Pancreas (tissue), 10 donors: ENCODE measurements around the gene CCDC180. TPM values are rescaled to one million over a fixed set of nuclear protein-coding genes. Genes with fewer than 3 reads are reported as not detected.
"Not testable (repeated sequence)": the region's sequence is repeated elsewhere in the genome, so short reads cannot be mapped to it uniquely, and the experiment has no call there.

ENCODE experiments used
- ATAC-seq, 4 donors: fragments of 200-7000 bp; cut with Tn5 transposase; one replicate each; pipeline versions ENCODE4 v1.8.0 to v1.9.1; 2020; ENCODE audit warnings: mild to moderate bottlenecking in 4 of 4, moderate library complexity in 4 of 4
- DNase-seq, 6 donors: peaks; one replicate each; pipeline ENCODE4 v3.0.0-alpha.2; 2020
- FAIRE-seq: peaks from 2 replicates; lab custom pipeline; 2012; peaks lifted over from hg19 to GRCh38; lab: Jason Lieb, UNC
- H3K27ac ChIP-seq, 4 donors: fragments of 200-600 bp; sonication (generic); 1 replicate in 3 of 4; 2 replicates in 1 of 4; pipeline versions ENCODE4 v1.5.0 to v1.8.0; 2020
- H3K27me3 ChIP-seq, 4 donors: fragments of 200-600 bp; one replicate each; pipeline ENCODE4 v1.8.0; 2021
- H3K36me3 ChIP-seq, 3 donors: fragments of 200-600 bp; sonication (generic) in 1 of 3; one replicate each; pipeline versions ENCODE4 v1.5.0 to v1.8.0; 2020 to 2021
- H3K4me1 ChIP-seq, 3 donors: fragments of 200-600 bp; one replicate each; pipeline ENCODE4 v1.8.0; 2021
- H3K4me3 ChIP-seq, 4 donors: fragments of 200-600 bp; sonication (generic) in 2 of 4; one replicate each; pipeline versions ENCODE4 v1.5.0 to v1.8.0; 2020 to 2021
- H3K9me3 ChIP-seq, 4 donors: fragments of 200-600 bp; one replicate each; pipeline ENCODE4 v1.8.0; 2021
- CTCF ChIP-seq, 4 donors: fragments of 200-600 bp; sonication (generic) in 3 of 4; IDR thresholded peaks; one replicate each; pipeline versions ENCODE4 v1.5.0 to v1.8.0; 2021; ENCODE audit warnings: antibody characterized with exemption in 4 of 4
- WGBS, 2 donors: extraction: QIAGEN DNeasy Blood & Tissue Kit; methylation state at CpG; one replicate each; pipeline ENCODE4 v1.1.7; 2013; 5-methylcytosine and 5-hydroxymethylcytosine counted together
- intact Hi-C, 3 donors: fragments of 100-400 bp; cut with DNase I; formaldehyde crosslinking; loops; one replicate each; pipeline versions ENCODE4 v1.11.1 to v1.14.2; 2022
- polyA plus RNA-seq, 2 donors: library from polyadenylated mRNA; stranded (reverse); fragments of 200-250 nt; gene quantifications; one replicate each; pipeline ENCODE4 v1.2.3, GENCODE V29; 2013
- total RNA-seq, 6 donors: library from RNA; stranded (reverse); fragmentation: NEBNext Ultra II Directional in 4 of 6; extraction: Animal tissue kit (Norgen Biotek cat#: 25700) in 4 of 6; gene quantifications; one replicate each; pipeline versions ENCODE4 v1.2.1 to v1.2.4, GENCODE V29; 2021 to 2023
- donor health status: healthy with polysubstance abuse.
- donor health status: DM: no; HTN: no; CAD: no; lungs with moderate emphysema.
- donor health status: DM: no; HTN: no; CAD: no.
- donor health status: control.
- donor health status: control.
- donor health status: Bipolar disorder and iron deficiency.
- donor health status: DM: yes; HTN: yes; CAD: no.
- donor health status: DM: no; HTN: no; CAD: no.
- donor health status: DM: no; HTN: no; CAD: no.
- donor health status: DM: yes; HTN: yes; CAD: no.

Gene CCDC180
- 1 to 10 TPM; 2.0 to 4.3 (median 3.1) TPM for total RNA-seq
- polyA plus RNA-seq = 1 to 10 TPM; 7.1 to 7.2 TPM

GRCh38 chr9:97307500-97308163, at the start of gene CCDC180:
Gene CCDC180 (plus strand): TSS chr9:97307659. CDS start chr9:97308064, 405 bp downstream.
- FAIRE-seq (no peak), DNase-seq (peak in 2 of 6 donors; percentile 27 to 55), ATAC-seq (peak; percentile 8 to 36 (median 16))
- Histone ChIP-seq H3K27ac (no peak within 1 kb of the TSS), H3K4me1 (peaks cover 0 to 2% (median 0%) of the 10 kb centered on the region in 3 donors), H3K27me3 (no peaks in the 10 kb centered on the region), H3K9me3 (no peaks in the 10 kb centered on the region), H3K36me3 (no peaks in the 10 kb centered on the region), H3K4me3 (peak within 1 kb of the TSS in 1 of 4 donors; percentile 8)
- intact Hi-C loops = no loop called here
- WGBS, 2 donors = 48 to 57% methylated on average over 42 of the region's 42 CpGs
- TF ChIP-seq CTCF (IDR thresholded peaks at IDR 0.05) = no peak

- H3K27ac ChIP-seq = peak overlapping the region in 1 of 4 donors; percentile 41
- H3K4me1 ChIP-seq, H3K9me3 ChIP-seq, H3K27me3 ChIP-seq, FAIRE-seq, H3K36me3 ChIP-seq, intact Hi-C loops, H3K4me3 ChIP-seq, DNase-seq: not testable (repeated sequence)
- 57 to 66% methylated on average over 4 of the region's 4 CpGs for WGBS, 2 donors
- peak in 3 of 4 donors; percentile 49 to 80 (median 74) for ATAC-seq
These were observed 47.5 kb upstream of the CCDC180 start for GRCh38 chr9:97259834-97260514.

GRCh38 chr9:97271292-97271691, 36.2 kb upstream of the CCDC180 start:
- H3K36me3 ChIP-seq = no peaks in the 10 kb centered on the region
- TF ChIP-seq CTCF (IDR thresholded peaks at IDR 0.05) = no peak
- H3K27me3 ChIP-seq = no peaks in the 10 kb centered on the region
- no peak for DNase-seq
- ATAC-seq = no peak
- no peak overlapping the region for H3K4me3 ChIP-seq
- no peaks in the 10 kb centered on the region for H3K9me3 ChIP-seq
- no peak for FAIRE-seq
- WGBS, 2 donors = 89 to 94% methylated on average over 27 to 29 of the region's 29 CpGs
- H3K27ac ChIP-seq = no peak overlapping the region
- intact Hi-C loops = no loop called here
- H3K4me1 ChIP-seq = no peaks in the 10 kb centered on the region

- TF ChIP-seq CTCF (IDR thresholded peaks at IDR 0.05) = no peak
- 95 to 97% methylated on average over 4 of the region's 4 CpGs for WGBS, 2 donors
- intact Hi-C loops = no loop called here
- H3K36me3 ChIP-seq = no peaks in the 10 kb centered on the region
- H3K4me3 ChIP-seq = no peak overlapping the region
- no peak overlapping the region for H3K27ac ChIP-seq
- DNase-seq (no peak), ATAC-seq (no peak), FAIRE-seq (no peak)
- no peaks in the 10 kb centered on the region for H3K9me3 ChIP-seq
- H3K4me1 ChIP-seq = no peaks in the 10 kb centered on the region
- H3K27me3 ChIP-seq = no peaks in the 10 kb centered on the region
These were observed 35.4 kb upstream of the CCDC180 start for GRCh38 chr9:97272072-97272471.

GRCh38 chr9:97276310-97276852, 31.1 kb upstream of the CCDC180 start:
- WGBS, 2 donors = 76 to 83% methylated on average over 6 of the region's 6 CpGs
- no peaks in the 10 kb centered on the region for H3K4me1 ChIP-seq
- TF ChIP-seq CTCF (IDR thresholded peaks at IDR 0.05) = no peak
- FAIRE-seq = no peak
- peaks cover 0 to 33% (median 0%) of the 10 kb centered on the region in 3 donors for H3K36me3 ChIP-seq
- no peak for ATAC-seq
- no peaks in the 10 kb centered on the region for H3K9me3 ChIP-seq
- intact Hi-C loops = no loop called here
- DNase-seq = no peak
- H3K4me3 ChIP-seq = no peak overlapping the region
- H3K27ac ChIP-seq = no peak overlapping the region
- no peaks in the 10 kb centered on the region for H3K27me3 ChIP-seq
